ENCODE data around the gene PDZD4. TPM values are rescaled to one million over a fixed set of nuclear protein-coding genes. Genes with fewer than 3 reads are reported as not detected.

The PDZD4 gene
- total and polyA plus RNA-seq, 3 experiments from 2014 or later, result 1.3 to 2.3 (median 2.1) TPM

DNA sequence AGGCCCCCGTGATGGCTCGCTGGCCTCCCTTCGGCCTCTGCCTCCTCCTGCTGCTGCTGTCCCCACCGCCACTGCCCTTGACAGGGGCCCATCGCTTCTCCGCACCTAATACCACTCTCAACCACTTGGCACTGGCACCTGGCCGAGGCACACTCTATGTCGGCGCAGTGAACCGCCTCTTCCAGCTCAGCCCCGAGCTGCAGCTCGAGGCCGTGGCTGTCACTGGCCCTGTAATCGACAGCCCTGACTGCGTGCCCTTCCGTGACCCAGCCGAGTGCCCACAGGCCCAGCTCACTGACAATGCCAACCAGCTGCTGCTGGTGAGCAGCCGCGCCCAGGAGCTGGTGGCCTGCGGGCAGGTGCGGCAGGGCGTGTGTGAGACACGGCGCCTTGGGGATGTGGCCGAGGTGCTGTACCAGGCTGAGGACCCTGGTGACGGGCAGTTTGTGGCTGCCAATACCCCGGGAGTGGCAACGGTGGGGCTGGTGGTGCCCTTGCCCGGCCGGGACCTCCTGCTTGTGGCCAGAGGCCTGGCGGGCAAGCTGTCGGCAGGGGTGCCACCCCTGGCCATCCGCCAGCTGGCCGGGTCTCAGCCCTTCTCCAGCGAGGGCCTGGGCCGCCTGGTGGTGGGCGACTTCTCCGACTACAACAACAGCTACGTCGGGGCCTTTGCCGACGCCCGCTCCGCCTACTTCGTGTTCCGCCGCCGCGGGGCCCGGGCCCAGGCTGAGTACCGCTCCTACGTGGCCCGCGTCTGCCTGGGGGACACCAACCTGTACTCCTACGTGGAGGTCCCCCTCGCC, 63.3 kb downstream of the PDZD4 start:
- ChIA-PET POLR2A (interaction anchor here (0.6 kb wide), 1 partner anchor 235 kb away, joined by 4 read pairs; no protein-coding TSS in a partner anchor), CTCF (no interaction called here)
- Histone ChIP-seq H3K4me1 (ENCODE audit: insufficient read depth, low read length) (no peaks in the 10 kb centered on the region), H3K27ac (ENCODE audit: low read depth, low read length) (peak overlapping the region; percentile 69), H3K36me3 (ENCODE audit: insufficient read depth, low read length) (no peaks in the 10 kb centered on the region), H3K27me3 (ENCODE audit: insufficient read depth, low read length, poor library complexity, severe bottlenecking) (no peaks in the 10 kb centered on the region), H3K4me3 (ENCODE audit: low read length) (no peak overlapping the region), H3K9me3 (ENCODE audit: low read length) (no peaks in the 10 kb centered on the region)
- Mint-ChIP-seq H3K9me3 (no peaks in the 10 kb centered on the region), H3K36me3 (no peaks in the 10 kb centered on the region), H3K27ac (no peak overlapping the region), H3K27me3 (no peaks in the 10 kb centered on the region), H3K4me3 (no peak overlapping the region), H3K4me1 (peaks cover 4 to 14% (median 6%) of the 10 kb centered on the region in 3 donors)
- DNase-seq, result peak in 1 of 5 donors; percentile 19

DNA sequence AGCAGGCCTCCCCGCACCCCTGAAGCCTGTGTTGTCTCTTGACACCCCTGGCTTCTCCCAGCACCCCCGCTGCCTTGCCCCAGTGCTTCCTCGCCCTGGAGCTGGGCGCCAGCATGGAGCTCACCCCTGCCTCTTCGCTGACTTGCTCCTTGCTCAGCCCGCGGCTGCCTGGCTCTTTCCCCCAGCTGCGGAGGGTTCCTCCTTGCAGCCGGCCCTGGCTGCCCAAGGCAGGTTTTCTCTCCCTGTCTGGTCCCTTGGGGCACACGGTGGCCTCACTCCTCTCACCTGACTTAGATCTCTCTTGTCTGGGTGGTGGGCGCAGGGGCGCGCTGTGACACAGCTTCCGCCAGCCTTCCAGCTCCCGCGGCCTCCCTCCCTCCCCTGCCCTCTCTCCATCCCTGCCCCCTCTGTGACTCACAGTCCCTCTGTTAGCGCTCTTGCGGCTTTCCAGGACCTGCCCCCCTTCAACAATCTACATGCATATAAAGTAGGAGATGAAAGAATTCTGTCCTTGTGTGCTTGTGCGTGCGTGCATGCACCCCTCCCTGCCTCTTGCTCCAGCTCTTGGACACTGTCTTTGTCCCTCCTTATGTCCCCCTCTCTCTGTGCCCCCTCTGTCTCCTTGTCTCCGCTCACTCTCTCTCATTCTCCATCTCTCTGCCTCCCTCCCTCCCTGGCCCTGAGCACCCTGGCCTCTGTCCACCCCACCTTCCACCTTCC, 64.1 kb downstream of the PDZD4 start:
- H3K36me3 ChIP-seq (ENCODE audit: insufficient read depth, low read length), result no peaks in the 10 kb centered on the region
- H3K4me1 ChIP-seq (ENCODE audit: insufficient read depth, low read length), result no peaks in the 10 kb centered on the region
- no peak overlapping the region for H3K4me3 ChIP-seq (ENCODE audit: low read length)
- H3K27ac ChIP-seq (ENCODE audit: low read depth, low read length), result peak overlapping the region; percentile 69
- Mint-ChIP-seq H3K4me1 (peaks cover 4 to 14% (median 6%) of the 10 kb centered on the region in 3 donors), H3K36me3 (no peaks in the 10 kb centered on the region), H3K27ac (no peak overlapping the region), H3K27me3 (no peaks in the 10 kb centered on the region), H3K9me3 (no peaks in the 10 kb centered on the region), H3K4me3 (no peak overlapping the region)
- ChIA-PET CTCF (no interaction called here), POLR2A (no interaction called here)
- no peak for DNase-seq
- no peaks in the 10 kb centered on the region for H3K9me3 ChIP-seq (ENCODE audit: low read length)
- no peaks in the 10 kb centered on the region for H3K27me3 ChIP-seq (ENCODE audit: insufficient read depth, low read length, poor library complexity, severe bottlenecking)

GRCh38 chrX:153765138-153766079, 64.9 kb downstream of the PDZD4 start:
- no peaks in the 10 kb centered on the region for H3K4me1 ChIP-seq (ENCODE audit: insufficient read depth, low read length)
- no peaks in the 10 kb centered on the region for H3K36me3 Mint-ChIP-seq
- POLR2A ChIA-PET, result no interaction called here

GRCh38 chrX:153764786-153765137, 65.6 kb downstream of the PDZD4 start:
- Histone ChIP-seq H3K27me3 (ENCODE audit: insufficient read depth, low read length, poor library complexity, severe bottlenecking) (no peaks in the 10 kb centered on the region), H3K4me3 (ENCODE audit: low read length) (no peak overlapping the region), H3K36me3 (ENCODE audit: insufficient read depth, low read length) (no peaks in the 10 kb centered on the region), H3K9me3 (ENCODE audit: low read length) (no peaks in the 10 kb centered on the region), H3K27ac (ENCODE audit: low read depth, low read length) (peak overlapping the region; percentile 69), H3K4me1 (ENCODE audit: insufficient read depth, low read length) (no peaks in the 10 kb centered on the region)
- Mint-ChIP-seq H3K4me3 (no peak overlapping the region), H3K4me1 (peaks cover 4 to 14% (median 6%) of the 10 kb centered on the region in 3 donors), H3K36me3 (no peaks in the 10 kb centered on the region), H3K27me3 (no peaks in the 10 kb centered on the region), H3K9me3 (no peaks in the 10 kb centered on the region), H3K27ac (no peak overlapping the region)
- CTCF ChIA-PET, result interaction anchor here (0.7 to 2.5 kb wide), 3 partner anchors 41 to 186 kb away, joined by 3 to 8 read pairs (median 3); no protein-coding TSS in a partner anchor
- POLR2A ChIA-PET, result no interaction called here
- peak in 1 of 5 donors; percentile 33 for DNase-seq

More at GRCh38 chrX:153765138-153766079, 64.9 kb downstream of the PDZD4 start:
- H3K9me3 ChIP-seq (ENCODE audit: low read length), result no peaks in the 10 kb centered on the region
- no peaks in the 10 kb centered on the region for H3K9me3 Mint-ChIP-seq
- CTCF ChIA-PET, result interaction anchor here (0.9 to 2.5 kb wide), 2 partner anchors 181 to 185 kb away, joined by 3 to 8 read pairs; no protein-coding TSS in a partner anchor
- peaks cover 4 to 14% (median 6%) of the 10 kb centered on the region in 3 donors for H3K4me1 Mint-ChIP-seq
- H3K27ac ChIP-seq (ENCODE audit: low read depth, low read length), result peak overlapping the region; percentile 69
- DNase-seq, result peak in 1 of 5 donors; percentile 38
- H3K27me3 Mint-ChIP-seq, result no peaks in the 10 kb centered on the region
- H3K27me3 ChIP-seq (ENCODE audit: insufficient read depth, low read length, poor library complexity, severe bottlenecking), result no peaks in the 10 kb centered on the region
- H3K36me3 ChIP-seq (ENCODE audit: insufficient read depth, low read length), result no peaks in the 10 kb centered on the region
- H3K4me3 ChIP-seq (ENCODE audit: low read length), result no peak overlapping the region
- H3K4me3 Mint-ChIP-seq, result no peak overlapping the region
- no peak overlapping the region for H3K27ac Mint-ChIP-seq

DNA sequence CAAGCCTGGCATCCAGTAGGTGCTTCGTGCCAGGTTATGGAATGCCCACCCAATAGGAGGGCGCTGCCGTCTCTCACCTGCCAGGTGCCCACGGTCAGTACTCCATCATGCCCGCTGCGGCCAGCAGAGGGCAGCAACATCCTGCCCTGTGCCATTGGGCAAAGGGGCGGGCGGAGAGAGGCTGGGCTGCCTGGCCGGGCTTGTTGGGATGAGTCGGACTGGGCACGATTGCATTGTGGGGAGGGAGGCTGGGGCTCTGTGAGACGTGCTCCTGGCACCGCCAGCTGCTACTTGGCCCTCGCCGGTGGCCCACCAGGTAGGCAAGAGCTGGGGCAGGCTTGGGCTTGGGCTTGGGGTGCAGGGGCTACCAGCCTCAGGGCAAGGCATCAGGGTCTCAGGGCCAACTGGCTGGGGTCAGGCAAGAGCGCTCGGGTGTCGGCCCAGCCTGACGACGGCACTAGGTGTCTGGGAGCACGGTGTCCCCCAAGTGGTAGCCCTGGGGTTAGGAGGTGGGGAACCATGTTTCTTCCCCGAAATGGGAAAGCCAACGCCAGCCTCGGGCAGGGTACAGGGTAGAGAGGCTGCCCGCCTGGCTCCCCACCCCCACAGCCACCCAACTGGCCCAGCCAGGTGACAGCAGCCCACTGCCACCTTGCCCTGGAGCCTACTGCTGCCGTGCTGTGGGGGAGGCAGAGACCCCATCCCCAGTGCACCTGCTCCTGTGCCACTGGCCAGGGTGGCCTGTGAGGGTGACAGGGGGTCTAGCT, 66.2 kb downstream of the PDZD4 start, which contains the start of gene PLXNB3:
TSS of gene PLXNB3 (plus strand) at position 261 of the 767 bp plus-strand sequence. CDS start 1,287 bp downstream, outside the sequence.
- ChIA-PET CTCF (interaction anchor here (0.7 to 2.5 kb wide), 7 partner anchors 41 to 276 kb away, joined by 3 to 8 read pairs (median 3); no protein-coding TSS in a partner anchor), POLR2A (no interaction called here)
- Mint-ChIP-seq H3K36me3 (no peaks in the 10 kb centered on the region), H3K4me3 (peak within 1 kb of the TSS in 1 of 7 donors; percentile 41), H3K27ac (peak within 1 kb of the TSS in 1 of 8 donors; percentile 50), H3K27me3 (no peaks in the 10 kb centered on the region), H3K4me1 (peaks cover 4 to 14% (median 6%) of the 10 kb centered on the region in 3 donors), H3K9me3 (no peaks in the 10 kb centered on the region)
- peak; percentile 61 to 80 (median 66) for DNase-seq
- Histone ChIP-seq H3K27me3 (ENCODE audit: insufficient read depth, low read length, poor library complexity, severe bottlenecking) (no peaks in the 10 kb centered on the region), H3K4me1 (ENCODE audit: insufficient read depth, low read length) (no peaks in the 10 kb centered on the region), H3K27ac (ENCODE audit: low read depth, low read length) (peak within 1 kb of the TSS; percentile 69), H3K4me3 (ENCODE audit: low read length) (no peak within 1 kb of the TSS), H3K9me3 (ENCODE audit: low read length) (no peaks in the 10 kb centered on the region), H3K36me3 (ENCODE audit: insufficient read depth, low read length) (no peaks in the 10 kb centered on the region)

DNA sequence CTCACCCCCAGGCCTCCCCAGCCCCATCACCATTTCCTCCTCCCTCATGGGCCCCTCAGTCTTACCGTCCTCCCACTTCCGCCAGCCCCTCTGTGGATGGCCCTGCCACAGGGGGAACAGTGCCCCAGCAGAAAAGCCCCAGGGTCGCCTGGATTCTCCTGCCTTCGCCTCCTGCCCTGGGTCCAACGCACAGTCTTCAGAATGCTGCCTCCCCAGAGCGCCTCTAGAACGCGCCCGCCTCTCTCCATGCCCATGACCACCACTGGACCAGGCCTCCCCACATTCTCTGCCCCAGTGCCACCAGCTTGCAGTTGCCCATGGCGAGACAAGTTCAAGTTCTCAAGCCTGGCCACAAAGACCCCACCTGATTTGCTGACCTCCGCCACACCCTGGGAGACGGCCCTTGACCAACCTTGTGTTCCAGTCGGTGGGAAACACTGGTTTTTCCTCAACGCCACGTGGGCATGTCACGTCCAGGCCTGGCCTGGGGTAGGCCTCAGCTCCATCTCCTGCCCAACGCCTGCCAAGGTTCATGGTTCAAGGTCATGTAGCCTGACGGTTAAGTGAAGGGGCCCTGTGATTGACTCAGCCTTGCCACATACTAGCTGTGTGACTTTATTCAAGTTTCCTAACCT, 66.9 kb downstream of the PDZD4 start:
- POLR2A ChIA-PET, result no interaction called here
- no peaks in the 10 kb centered on the region for H3K36me3 Mint-ChIP-seq

More for the DNA sequence above, 66.9 kb downstream of the PDZD4 start:
- H3K4me1 ChIP-seq (ENCODE audit: insufficient read depth, low read length), result no peaks in the 10 kb centered on the region
- CTCF ChIA-PET, result interaction anchor here (0.7 to 2.5 kb wide), 7 partner anchors 115 to 276 kb away, joined by 3 to 8 read pairs (median 3); no protein-coding TSS in a partner anchor
- Mint-ChIP-seq H3K4me1 (peaks cover 4 to 14% (median 6%) of the 10 kb centered on the region in 3 donors), H3K4me3 (no peak overlapping the region), H3K27me3 (no peaks in the 10 kb centered on the region), H3K27ac (peak overlapping the region in 1 of 8 donors; percentile 50), H3K9me3 (no peaks in the 10 kb centered on the region)
- H3K4me3 ChIP-seq (ENCODE audit: low read length), result no peak overlapping the region
- H3K36me3 ChIP-seq (ENCODE audit: insufficient read depth, low read length), result no peaks in the 10 kb centered on the region
- no peak overlapping the region for H3K27ac ChIP-seq (ENCODE audit: low read depth, low read length)
- no peak for DNase-seq
- no peaks in the 10 kb centered on the region for H3K9me3 ChIP-seq (ENCODE audit: low read length)
- no peaks in the 10 kb centered on the region for H3K27me3 ChIP-seq (ENCODE audit: insufficient read depth, low read length, poor library complexity, severe bottlenecking)

All from CD8-positive, alpha-beta memory T cell (primary cell).